Medulla oblongata (tissue), 1 donor: ENCODE results near the gene WFS1.

ENCODE experiments used
- DNase-seq: peaks from one replicate; pipeline ENCODE4 v3.0.0-alpha.2; 2015; ENCODE audit errors: extremely low spot score

WFS1 gene

DNA sequence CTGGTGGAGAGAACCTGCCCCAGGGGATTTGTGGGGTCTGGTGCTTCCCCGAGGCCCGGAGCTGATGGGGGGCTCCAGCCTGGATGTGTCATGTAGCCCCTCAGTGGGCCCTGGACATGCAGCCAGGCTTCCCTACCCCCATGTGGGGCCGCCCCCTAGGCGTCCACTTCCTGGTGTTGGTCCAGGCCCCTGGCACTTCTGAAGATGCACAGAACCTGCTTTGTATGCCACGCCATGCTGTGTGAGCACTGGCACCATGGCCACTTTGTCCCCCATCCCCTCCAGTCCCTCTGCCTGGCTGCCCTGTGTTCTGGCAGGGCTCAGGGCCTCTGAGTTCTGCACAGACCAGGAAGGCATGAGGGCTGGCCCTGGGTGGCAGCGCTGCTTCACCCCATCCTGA is 29.2 kb downstream of the WFS1 start:
- DNase-seq: no peak

DNA sequence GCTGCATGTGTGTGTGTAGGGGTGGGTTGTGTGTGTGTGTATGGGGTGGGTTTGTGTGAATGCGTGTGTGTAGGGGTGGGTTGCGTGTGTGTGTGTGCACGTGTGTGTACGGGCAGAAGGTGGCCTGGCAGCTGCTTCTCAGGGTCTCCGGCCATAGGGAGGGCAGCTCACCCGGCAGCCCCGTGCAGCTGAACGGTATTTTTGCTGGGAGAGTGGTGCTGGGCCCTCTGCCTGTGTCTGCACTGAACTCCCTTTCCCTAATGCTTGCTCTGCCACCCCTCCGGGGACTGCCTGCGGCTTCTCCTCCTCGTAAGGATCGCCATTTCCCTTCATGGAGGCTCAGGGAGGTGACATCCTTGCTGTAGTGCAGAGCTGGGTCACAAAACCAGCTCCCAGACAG is 30.2 kb downstream of the WFS1 start:
- DNase-seq: no peak

DNA sequence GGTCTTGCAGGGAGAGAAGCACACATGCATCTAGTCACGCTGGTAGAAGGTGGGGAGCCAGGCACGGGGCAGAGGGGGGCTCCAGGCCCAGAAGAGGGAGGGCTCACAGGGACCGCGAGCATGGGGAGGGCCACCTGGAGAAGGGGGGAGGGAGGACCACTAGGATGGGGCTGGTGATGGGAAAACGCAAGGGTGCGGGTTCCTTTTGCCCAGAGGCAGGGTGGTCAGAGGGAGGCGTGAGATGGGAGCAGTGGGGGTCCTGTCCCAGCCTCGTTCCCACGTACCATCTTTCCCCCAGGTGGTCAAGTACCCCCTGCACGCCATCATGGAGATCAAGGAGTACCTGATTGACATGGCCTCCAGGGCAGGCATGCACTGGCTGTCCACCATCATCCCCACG is 30.7 kb downstream of the WFS1 start:
- DNase-seq: no peak

DNA sequence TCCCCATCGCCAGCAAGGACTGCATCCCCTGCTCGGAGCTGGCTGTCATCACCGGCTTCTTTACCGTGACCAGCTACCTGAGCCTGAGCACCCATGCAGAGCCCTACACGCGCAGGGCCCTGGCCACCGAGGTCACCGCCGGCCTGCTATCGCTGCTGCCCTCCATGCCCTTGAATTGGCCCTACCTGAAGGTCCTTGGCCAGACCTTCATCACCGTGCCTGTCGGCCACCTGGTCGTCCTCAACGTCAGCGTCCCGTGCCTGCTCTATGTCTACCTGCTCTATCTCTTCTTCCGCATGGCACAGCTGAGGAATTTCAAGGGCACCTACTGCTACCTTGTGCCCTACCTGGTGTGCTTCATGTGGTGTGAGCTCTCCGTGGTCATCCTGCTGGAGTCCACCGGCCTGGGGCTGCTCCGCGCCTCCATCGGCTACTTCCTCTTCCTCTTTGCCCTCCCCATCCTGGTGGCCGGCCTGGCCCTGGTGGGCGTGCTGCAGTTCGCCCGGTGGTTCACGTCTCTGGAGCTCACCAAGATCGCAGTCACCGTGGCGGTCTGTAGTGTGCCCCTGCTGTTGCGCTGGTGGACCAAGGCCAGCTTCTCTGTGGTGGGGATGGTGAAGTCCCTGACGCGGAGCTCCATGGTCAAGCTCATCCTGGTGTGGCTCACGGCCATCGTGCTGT is 31.5 kb downstream of the WFS1 start:
- no peak for DNase-seq

DNA sequence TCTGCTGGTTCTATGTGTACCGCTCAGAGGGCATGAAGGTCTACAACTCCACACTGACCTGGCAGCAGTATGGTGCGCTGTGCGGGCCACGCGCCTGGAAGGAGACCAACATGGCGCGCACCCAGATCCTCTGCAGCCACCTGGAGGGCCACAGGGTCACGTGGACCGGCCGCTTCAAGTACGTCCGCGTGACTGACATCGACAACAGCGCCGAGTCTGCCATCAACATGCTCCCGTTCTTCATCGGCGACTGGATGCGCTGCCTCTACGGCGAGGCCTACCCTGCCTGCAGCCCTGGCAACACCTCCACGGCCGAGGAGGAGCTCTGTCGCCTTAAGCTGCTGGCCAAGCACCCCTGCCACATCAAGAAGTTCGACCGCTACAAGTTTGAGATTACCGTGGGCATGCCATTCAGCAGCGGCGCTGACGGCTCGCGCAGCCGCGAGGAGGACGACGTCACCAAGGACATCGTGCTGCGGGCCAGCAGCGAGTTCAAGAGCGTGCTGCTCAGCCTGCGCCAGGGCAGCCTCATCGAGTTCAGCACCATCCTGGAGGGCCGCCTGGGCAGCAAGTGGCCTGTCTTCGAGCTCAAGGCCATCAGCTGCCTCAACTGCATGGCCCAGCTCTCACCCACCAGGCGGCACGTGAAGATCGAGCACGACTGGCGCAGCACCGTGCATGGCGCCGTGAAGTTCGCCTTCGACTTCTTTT is 32.2 kb downstream of the WFS1 start:
- DNase-seq: no peak

DNA sequence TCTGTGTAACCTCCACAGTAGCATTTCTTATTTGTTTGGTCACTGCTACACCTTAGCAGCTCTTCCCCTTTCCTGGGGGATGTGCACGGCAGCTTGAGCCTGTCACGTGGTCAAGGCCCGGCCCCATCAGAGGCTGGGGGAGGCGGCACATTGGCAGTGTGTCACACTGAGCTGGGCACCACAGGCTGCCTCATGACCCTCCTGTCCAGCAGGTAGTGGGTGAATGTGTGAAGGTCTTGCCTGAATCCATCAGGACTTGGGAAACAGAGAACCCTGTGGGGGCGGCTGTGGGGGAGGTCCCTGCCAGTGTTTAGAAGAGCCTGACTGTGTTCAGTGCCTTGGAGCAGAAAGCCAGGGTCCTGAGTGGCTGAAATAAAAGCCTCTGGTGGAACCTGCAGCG is 33.2 kb downstream of the WFS1 start:
- DNase-seq: no peak

DNA sequence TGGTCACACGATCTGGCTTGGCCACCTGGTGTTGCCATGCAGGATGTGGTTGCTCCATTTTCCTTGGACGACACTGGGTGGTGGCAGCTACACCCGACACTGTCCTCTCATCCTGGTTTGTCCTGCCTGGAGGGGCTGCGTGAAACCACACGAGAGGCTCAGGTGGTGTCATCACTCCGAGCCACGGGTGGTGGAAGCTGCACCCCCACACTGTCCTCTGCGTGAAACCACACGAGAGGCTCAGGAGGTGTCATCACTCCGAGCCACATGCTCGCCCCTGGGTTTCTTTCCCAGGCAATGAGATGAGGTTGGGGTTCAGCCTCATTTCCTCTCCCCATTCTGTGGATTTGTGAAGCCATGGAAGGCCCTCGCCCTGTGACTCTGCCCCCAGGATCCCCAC is 34.3 kb downstream of the WFS1 start:
- DNase-seq: no peak

DNA sequence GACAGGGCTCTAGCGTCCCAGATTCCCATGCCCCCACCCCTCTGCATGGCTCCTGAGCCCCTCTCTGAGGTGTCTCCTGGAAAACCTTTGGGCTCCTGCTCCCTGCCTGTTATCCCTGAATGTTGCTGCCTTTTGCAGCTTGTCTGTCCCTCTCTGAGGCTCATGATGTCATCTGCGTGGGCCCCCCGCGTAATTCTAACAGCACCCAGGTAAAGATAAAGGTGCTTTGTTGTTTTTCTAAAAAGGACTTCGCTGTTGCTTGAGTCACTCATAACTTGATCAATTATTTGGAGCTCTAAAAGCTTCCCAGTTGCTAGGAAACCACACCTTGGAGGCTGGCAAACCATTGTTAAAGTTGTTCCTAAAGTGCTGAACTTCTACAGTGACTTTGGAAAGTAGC is 36.6 kb downstream of the WFS1 start:
- DNase-seq: no peak

DNA sequence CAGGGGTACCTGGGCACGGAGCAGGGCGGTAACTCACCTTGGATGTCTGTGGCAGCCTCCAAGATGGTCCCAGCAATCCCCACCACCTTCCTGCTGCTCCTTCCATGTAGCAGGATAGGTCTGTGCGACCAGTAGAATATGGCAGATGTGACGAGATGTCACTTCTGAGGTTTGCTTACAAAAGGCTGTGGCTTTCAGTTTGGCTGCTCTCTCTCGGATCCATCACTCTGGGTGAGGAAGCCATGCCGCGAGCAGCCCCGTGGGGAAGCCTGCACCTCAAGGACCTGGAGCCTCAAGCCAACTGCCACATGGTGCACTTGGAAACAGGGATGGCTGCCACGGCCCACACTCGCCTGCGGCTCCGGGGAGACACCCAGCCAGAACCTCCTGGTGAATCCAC is 37.6 kb downstream of the WFS1 start:
- DNase-seq: no peak

DNA sequence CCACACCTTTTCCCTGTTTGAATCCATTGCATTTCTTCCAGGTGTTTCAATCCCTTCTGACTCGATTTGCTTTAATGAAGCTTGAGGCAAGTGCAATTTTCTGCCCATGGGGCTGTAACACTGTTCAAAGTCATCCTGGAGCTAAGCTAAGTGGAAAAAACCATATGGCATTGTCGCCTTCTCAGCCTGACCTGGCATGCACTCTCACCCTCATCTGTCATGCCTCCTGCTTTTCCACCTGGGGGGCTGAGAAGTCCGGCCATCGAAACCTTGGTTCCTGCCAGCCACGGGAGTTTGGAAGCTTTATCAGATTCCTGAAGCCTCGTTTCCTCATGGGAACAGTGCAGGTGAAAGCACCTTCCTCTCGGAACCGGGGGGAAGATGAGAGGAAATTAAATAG is 38.2 kb downstream of the WFS1 start:
- DNase-seq: no peak

DNA sequence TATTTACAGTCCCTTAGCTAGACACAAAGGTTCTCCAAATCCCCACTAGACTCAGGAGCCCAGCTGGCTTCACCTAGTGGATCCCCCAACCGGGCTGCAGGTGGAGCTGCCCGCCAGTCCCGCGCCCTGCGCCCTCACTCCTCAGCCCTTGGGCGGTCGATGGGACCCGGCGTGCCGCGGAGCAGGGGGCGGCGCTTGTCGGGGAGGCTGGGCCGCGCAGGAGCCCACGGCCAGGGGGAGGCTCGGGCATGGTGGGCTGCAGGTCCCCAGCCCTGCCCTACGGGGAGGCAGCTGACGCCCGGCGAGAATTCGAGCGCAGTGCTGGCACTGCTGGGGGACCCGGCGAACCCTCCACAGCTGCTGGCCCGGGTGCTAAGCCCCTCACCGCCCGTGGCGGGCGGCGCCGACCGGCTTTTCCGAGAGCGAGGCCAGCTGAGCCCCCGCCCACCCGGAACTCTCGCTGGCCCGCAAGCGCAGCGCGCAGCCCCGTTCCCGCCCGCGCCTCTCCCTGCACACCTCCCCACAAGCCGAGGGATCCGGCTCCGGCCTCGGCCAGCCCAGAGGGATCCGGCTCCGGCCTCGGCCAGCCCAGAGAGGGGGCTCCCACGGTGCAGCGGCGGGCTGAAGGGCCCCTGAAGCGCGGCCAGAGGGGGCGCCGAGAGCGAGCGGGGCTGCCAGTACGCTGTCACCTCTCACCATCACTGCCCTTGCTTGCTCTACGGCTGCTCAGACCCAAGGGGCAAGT is 39.4 kb downstream of the WFS1 start:
- DNase-seq: no peak

DNA sequence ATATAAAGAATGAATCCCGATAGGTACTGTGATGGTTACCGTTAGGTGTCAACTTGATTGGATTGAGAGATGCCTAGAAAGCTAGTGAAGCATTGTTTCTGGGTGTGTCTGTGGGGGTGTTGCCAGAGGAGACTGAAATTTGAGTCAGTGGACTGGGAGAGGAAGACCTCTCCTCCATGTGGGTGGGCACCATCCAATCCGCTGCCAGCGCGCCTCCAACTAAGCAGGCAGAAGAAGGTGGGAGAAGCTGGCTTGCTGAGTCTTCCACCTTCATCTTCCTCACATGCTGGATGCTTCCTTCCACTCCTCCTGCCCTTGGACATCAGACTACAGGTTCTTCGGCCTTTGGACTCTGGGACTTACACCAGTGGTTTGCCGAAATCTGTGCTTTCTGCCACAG is 40.1 kb downstream of the WFS1 start:
- no peak for DNase-seq

DNA sequence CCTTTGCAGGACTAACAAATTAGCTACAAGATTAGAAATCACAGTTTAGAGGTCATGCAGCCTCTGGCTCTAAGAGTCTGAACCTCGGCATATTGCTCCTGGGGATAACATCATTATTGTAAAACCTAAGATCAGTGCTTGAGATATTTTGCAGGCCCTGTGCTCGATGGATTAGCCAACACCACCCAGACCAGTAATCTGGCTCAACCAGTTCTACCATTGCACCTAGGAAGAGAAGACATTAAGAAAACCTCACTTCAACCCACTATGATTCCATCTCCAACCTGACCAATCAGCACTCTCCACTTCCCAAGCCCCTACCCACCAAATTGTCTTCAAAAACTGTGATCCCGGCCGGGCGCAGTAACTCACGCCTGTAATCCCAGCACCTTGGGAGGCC is 43.6 kb downstream of the WFS1 start:
- DNase-seq: no peak

DNA sequence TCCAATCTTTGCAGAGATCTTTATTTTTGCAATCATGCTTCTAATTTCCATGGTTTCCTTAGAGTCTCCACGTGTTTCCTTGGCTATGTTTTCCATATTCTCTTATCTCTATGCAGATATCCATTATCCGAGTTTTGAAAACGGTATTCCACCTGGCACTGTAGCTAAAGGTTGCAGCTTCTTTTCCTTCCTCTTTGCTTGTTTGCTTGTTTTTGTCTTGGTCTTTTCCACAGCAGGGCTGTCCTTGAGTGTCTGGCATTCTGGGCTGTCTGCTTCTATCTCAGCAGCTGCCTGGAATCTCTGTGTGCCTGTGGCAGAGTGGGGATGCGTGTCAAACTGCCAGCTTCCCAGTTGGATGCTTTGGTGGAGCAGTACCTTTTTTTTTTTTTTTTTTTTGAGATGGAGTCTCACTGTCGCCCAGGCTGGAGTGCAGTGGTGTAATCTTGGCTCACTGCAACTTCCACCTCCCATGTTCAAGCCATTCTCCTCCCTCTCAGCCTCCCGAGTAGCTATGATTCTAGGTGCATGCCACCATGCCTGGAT is 46.9 kb downstream of the WFS1 start:
- no peak for DNase-seq

DNA sequence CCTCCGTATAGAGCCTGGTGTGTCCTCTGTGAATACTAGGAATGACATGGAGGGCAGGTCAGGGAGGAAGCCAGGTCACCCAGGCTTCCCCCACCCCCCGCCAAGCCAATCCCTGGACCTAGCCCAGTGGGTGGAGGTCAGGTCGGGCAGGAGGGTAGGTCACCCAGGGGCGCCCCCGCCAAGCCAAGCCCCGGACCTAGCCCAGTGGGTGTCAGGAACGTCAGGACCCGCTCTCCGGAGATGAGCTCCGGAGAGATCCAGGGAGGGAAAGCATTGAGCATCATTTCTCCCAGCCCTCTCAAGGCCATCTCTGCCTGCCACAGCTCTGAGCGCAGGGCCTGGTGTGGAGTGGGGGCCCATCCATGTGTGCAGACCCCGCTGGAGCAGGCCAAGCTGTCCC is 48.6 kb downstream of the WFS1 start:
- no peak for DNase-seq

DNA sequence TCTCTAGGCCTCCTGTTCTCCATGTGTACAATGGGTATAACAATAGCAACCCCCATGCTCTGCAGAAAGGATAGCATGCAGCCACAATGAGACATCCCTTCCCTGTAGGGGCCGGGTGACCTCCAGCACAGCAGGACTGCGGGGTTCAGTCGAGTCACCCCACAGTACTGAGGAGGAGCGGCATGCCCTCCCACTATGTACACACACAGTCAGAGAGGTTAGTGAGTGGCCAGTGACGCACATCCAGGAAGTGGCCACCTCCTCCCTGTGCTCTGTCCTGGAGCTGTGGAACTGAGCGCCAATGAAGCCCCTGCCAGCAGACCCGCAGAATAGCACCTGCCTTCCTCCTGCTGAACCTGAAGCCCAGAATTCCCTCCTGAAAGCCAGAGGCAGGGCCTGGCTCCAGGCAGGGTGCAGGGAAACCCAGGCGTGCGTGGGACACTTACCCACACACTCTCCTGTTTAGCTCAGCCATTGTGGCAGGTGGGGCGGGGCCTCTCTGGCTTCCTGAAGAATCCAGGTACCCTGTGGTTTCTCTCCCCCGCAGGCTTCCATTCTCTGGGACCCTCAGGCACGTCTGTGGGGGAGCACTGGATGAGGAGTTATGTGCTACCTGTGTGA is 50.0 kb downstream of the WFS1 start:
- no peak for DNase-seq

DNA sequence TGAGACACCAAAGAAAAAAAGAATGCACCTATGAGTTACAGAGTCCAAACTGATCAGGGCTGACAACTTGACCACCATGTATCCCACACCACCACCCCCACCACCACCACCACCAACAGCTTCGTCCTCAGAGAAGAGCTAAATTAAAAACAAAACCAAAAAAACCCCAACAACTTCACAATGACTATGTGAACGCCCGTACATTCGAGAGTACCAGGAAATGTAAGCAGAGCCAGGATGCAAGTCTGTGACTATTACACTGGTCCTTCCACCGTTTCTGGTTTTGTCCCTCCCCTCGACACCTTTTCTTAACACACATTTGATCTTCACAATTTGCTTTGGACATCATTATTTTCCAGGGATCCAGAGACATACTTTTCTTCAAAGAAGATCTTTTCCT is 51.0 kb downstream of the WFS1 start:
- DNase-seq: no peak

DNA sequence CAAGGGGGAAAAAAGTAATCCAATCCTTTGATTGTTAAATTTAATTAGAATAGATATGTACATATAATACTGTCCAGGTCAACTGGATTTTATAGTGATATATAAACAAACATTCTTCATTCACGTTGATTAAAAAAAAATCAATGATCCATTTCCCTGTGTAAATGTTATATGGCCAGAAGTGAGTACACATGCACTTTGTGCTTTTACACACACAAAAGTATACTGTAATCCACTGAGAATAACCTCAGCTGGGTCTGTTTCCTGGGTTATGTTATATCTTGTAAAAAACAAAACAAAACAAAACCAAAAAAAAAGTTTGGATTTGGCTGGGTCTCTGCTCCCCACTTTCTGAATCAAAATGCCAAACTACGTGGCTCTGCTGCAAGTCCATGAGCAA is 51.7 kb downstream of the WFS1 start:
- no peak for DNase-seq

DNA sequence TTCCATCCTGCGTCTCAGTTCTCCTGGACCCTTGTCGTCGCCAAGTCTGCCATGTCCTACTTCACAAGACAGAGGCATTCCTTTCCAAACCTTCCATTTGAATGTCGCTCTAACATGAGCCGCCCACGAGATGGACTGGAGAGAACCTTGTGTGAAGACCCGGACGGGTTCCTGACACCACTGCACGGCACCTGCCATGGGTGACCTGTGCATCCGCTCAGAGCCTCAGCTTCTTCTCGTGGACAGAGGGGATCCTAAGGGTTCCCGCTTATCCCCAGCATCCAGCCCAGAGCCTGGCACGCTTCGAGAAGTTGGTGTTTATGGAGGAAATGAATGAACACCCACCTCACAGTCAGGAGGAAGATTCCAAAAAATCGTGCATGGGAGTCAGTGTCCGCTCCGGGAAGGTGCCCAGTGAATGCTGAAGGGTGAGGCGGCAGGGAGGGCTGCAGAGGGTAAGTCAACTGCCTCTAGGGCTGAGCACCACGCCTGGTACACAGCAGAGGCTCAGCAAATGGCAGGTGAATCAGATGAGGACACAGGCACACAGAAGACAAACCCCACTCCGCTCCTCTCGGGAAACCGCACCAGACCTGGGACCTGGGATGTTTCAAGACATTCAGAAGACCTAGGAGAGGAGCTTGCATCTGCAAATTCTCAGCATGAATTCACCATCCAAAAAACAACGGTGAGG is 52.6 kb downstream of the WFS1 start:
- no peak for DNase-seq

DNA sequence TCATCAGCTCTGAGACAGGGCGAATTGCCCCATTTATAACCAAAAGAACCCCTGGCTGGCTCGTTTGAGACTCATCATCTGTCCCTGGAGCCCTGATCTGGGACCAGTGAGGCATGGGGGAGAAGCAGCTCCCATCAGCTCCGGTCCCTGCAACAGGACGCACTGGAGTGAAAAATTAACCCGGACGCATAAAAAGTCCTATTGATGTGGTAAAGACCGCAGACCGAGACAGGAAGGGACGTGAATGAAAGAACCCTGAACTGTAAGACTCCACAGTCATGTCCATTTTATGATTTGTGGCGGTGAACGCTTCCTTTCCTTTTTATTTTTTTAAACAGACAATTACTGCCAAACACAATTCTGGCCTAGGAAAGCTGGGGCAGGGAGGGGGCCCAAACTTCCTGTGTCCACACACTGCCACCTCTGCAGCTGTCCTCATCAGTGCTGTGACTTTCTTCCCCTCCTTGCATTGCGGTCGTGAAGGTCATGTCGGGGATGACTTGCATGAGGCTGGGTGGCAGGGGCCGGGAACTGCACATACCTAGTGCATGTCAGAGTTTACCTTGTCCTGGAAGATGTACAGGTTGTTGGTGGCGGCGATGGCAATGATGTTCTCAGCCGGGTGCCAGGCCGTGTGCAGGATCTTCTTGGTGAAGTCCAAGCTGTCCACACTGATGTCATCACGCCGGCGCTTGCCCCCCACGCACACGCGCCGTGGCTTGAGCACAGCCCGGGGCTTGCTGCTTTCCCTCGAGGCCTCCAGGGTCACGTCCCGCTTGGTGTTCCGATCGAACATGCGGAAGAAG is 53.3 kb downstream of the WFS1 start:
- DNase-seq: no peak

DNA sequence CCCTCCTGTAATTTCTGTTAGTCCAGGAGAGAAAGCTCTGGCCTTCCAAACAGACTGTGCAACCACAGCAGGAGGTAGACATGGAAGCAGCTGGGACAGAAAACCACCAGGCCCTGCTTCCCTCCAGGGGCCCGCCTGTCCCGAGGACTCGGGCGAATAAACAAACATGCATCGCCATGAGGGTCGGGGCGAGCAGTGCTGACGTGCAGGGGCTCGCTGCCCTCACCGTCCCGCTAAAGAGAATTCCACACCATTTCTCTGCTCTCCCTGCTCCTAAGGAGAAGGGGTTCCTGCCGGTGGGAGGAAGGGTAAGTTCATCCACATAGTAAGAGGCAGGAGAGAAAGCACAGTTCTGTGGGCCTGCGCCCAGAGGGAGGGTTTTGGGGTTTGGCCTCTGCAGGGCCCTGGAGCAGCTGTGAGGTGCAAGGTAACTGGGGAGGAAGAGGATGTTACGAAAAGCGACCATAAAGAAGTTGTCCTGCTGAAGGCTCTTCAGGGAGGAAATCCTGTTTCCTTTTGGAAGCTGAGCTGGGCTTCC is 54.9 kb downstream of the WFS1 start:
- DNase-seq: no peak
